GM19043 (cell line): ENCODE results near the gene PCDHA5.

Experiments used
- ATAC-seq: cut with Tn5 transposase; IDR thresholded peaks from one replicate; pipeline ENCODE4 v1.9.1; 2021; ENCODE audit warnings: low read depth; ENCODE audit not compliant: unreplicated experiment

Gene PCDHA5

DNA sequence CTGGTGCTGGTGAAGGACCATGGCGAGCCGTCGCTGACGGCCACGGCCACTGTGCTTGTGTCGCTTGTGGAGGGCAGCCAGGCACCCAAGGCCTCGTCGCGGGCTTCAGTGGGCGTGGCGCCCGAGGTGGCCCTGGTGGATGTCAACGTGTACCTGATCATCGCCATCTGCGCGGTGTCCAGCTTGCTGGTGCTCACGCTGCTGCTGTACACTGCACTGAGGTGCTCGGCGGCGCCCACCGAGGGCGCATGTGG is 36.5 kb downstream of the PCDHA5 start:
- ATAC-seq = no peak

DNA sequence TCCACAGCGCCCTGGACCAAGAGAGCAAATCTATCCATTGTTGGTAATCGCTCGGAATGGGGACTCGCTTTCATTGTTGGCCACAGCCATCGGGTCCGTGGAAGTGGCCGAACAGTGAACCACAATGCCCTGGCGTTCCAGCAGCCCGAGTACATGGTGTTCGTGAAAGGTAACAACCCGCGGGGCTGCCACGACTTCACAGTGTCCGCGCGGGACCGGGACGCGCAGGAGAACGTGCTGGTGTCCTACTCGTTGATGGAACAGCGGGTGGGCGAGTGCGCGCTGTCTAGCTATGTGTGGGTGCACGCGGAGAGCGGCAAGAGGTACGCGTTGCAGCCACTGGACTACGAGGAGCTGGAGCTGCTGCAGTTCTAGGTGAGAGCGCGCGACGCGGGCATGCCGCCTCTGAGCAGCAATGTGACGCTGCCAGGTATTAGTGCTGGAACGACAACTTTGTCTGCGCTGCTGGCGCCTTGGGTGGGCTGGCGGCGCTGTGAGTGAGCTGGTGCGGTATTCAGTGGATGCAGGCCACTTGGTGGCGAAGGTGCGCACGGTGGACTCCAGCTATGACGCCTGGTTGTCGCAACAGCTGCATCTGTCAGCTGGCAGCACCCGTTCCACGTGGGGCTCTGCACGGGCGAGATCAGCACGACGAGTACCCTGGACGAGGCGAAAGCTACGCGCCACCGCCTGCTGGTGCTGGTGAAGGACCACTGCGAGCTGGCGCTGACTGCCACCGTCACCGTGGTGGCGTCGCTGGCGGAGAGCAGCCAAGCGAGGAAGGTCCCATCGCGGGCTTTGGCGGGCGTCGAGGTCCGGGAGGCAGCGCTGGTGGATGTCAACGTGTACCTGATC is 41.3 kb downstream of the PCDHA5 start:
- ATAC-seq = no peak

DNA sequence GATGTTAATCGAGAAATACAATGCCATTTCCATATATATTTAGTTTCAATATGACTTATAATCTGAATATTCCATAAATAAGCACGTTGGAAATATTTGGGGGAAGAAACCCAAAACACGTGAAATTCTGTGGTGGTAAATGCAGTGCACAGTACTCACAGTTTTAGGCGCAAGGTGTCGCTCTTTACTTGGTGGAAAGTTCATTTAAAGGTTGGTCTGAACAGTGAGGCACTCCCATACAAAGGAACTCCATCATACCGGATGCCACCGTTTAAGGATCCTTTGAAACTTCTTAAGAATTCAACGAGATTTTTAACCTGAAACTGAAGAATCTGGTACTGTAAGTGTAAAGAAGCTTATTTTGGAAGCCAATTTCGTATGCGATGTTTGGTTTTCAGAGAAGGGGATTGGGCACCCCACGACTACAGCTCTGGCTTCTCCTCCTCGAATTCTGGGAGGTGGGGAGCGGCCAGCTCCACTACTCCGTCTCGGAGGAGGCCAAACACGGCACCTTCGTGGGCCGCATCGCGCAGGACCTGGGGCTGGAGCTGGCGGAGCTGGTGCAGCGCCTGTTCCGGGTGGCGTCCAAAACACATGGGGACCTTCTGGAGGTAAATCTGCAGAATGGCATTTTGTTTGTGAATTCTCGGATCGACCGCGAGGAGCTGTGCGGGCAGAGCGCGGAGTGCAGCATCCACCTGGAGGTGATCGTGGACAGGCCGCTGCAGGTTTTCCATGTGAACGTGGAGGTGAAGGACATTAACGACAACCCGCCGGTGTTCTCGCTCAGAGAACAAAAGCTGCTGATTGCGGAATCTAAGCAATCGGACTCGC is 47.5 kb downstream of the PCDHA5 start, which contains the start of gene PCDHA11:
Gene PCDHA11, plus strand, starts transcription at position 237 of the 834 bp plus-strand sequence. Its CDS starts 147 bp downstream, at position 384.
- no peak for ATAC-seq

DNA sequence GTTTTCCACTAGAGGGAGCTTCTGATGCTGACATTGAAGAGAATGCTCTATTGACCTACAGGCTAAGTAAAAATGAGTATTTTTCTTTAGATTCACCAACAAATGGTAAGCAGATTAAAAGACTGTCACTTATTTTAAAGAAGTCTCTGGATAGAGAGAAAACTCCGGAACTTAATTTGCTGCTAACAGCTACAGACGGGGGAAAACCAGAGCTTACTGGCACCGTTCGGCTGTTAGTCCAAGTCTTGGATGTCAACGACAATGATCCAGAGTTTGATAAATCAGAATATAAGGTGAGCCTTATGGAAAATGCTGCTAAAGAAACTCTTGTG is 48.1 kb downstream of the PCDHA5 start:
- no peak for ATAC-seq

DNA sequence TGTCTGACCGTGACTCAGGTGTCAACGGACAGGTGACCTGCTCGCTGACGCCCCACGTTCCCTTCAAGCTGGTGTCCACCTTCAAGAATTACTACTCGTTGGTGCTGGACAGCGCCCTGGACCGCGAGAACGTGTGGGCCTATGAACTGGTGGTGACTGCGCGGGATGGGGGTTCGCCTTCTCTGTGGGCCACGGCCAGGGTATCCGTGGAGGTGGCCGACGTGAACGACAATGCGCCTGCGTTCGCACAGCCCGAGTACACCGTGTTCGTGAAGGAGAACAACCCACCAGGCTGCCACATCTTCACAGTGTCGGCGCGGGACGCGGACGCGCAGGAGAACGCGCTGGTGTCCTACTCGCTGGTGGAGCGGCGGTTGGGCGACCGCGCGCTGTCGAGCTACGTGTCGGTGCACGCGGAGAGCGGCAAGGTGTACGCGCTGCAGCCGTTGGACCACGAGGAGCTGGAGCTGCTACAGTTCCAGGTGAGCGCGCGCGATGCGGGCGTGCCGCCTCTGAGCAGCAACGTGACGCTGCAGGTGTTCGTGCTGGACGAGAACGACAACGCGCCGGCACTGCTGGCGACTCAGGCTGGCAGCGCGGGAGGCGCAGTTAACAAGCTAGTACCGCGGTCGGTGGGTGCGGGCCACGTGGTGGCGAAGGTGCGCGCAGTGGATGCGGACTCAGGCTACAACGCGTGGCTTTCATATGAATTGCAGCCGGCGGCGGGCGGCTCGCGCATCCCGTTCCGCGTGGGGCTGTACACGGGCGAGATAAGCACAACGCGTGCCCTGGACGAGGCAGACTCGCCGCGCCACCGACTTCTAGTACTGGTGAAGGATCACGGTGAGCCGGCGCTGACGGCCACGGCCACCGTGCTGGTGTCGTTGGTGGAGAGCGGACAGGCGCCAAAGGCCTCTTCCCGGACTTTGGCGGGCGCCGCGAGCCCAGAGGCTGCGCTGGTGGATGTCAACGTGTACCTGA is 49.1 kb downstream of the PCDHA5 start:
- no peak for ATAC-seq
